ENCODE data around the gene LRPPRC. TPM values are rescaled to one million over a fixed set of nuclear protein-coding genes. Genes with fewer than 3 reads are reported as not detected.

LRPPRC gene
- total and polyA plus RNA-seq, 7 donors: 47.3 to 198 (median 100) TPM

GRCh38 chr2:43898134-43898837, 97.5 kb downstream of the LRPPRC start:
- no peak for ATAC-seq
- no peak overlapping the region for H3K4me3 ChIP-seq

GRCh38 chr2:43897492-43897891, 98.3 kb downstream of the LRPPRC start:
- Histone ChIP-seq H3K36me3 (ENCODE audit: insufficient read depth in 1 of 2, low read depth in 1 of 2) (peaks cover 20 to 100% of the 10 kb centered on the region in 2 donors), H3K4me3 (no peak overlapping the region), H3K4me1 (no peaks in the 10 kb centered on the region), H3K27ac (no peak overlapping the region), H3K27me3 (ENCODE audit: insufficient read depth in 3 of 3, low read length in 2 of 3) (no peaks in the 10 kb centered on the region), H3K9me3 (no peaks in the 10 kb centered on the region)
- intact Hi-C loops (cut with DNase I): no loop called here
- ATAC-seq (no peak), DNase-seq (no peak)
- 94 to 98% (median 97%) methylated on average over 6 of the region's 6 CpGs for WGBS, 3 donors
- TF ChIP-seq CTCF (IDR thresholded peaks at IDR 0.05): no peak

More at GRCh38 chr2:43898134-43898837, 97.5 kb downstream of the LRPPRC start:
- Histone ChIP-seq H3K27ac (no peak overlapping the region), H3K9me3 (no peaks in the 10 kb centered on the region), H3K27me3 (ENCODE audit: insufficient read depth in 3 of 3, low read length in 2 of 3) (no peaks in the 10 kb centered on the region), H3K4me1 (no peaks in the 10 kb centered on the region), H3K36me3 (ENCODE audit: insufficient read depth in 1 of 2, low read depth in 1 of 2) (peaks cover 12 to 99% of the 10 kb centered on the region in 2 donors)
- TF ChIP-seq CTCF (IDR thresholded peaks at IDR 0.05): no peak
- 62 to 67% (median 63%) methylated on average over 11 of the region's 11 CpGs for whole genome bisulfite sequencing, 3 donors
- intact Hi-C loops (cut with DNase I): no loop called here
- no peak for DNase-seq

- no peak for ATAC-seq
- 93 to 98% (median 98%) methylated on average over 1 of the region's 1 CpG for WGBS, 3 donors
- Histone ChIP-seq H3K9me3 (no peaks in the 10 kb centered on the region), H3K27me3 (ENCODE audit: insufficient read depth in 3 of 3, low read length in 2 of 3) (no peaks in the 10 kb centered on the region), H3K4me3 (no peak overlapping the region), H3K36me3 (ENCODE audit: insufficient read depth in 1 of 2, low read depth in 1 of 2) (peaks cover 20 to 100% of the 10 kb centered on the region in 2 donors), H3K27ac (no peak overlapping the region), H3K4me1 (no peaks in the 10 kb centered on the region)
- no peak for TF ChIP-seq CTCF (IDR thresholded peaks at IDR 0.05)
- intact Hi-C loops (cut with DNase I): no loop called here
- no peak for DNase-seq
Measured at GRCh38 chr2:43896906-43897305, 98.9 kb downstream of the LRPPRC start.

GRCh38 chr2:43894743-43895142, 101.0 kb downstream of the LRPPRC start:
- Histone ChIP-seq H3K9me3 (no peaks in the 10 kb centered on the region), H3K4me3 (no peak overlapping the region), H3K4me1 (no peaks in the 10 kb centered on the region), H3K27ac (no peak overlapping the region), H3K36me3 (ENCODE audit: insufficient read depth in 1 of 2, low read depth in 1 of 2) (peaks cover 22 to 100% of the 10 kb centered on the region in 2 donors), H3K27me3 (ENCODE audit: insufficient read depth in 3 of 3, low read length in 2 of 3) (no peaks in the 10 kb centered on the region)
- TF ChIP-seq CTCF (IDR thresholded peaks at IDR 0.05): no peak
- 96 to 99% (median 96%) methylated on average over 2 of the region's 2 CpGs for WGBS, 3 donors
- intact Hi-C loops (cut with DNase I): no loop called here
- DNase-seq (no peak), ATAC-seq (no peak)

- no peak for DNase-seq
- Histone ChIP-seq H3K27me3 (ENCODE audit: insufficient read depth in 3 of 3, low read length in 2 of 3) (no peaks in the 10 kb centered on the region), H3K27ac (no peak overlapping the region), H3K36me3 (ENCODE audit: insufficient read depth in 1 of 2, low read depth in 1 of 2) (peaks cover 18 to 98% of the 10 kb centered on the region in 2 donors), H3K9me3 (no peaks in the 10 kb centered on the region), H3K4me1 (no peaks in the 10 kb centered on the region), H3K4me3 (no peak overlapping the region)
- intact Hi-C loops (cut with DNase I): no loop called here
- 85 to 90% (median 88%) methylated on average over 4 of the region's 4 CpGs for WGBS, 3 donors
- TF ChIP-seq CTCF (IDR thresholded peaks at IDR 0.05): no peak
- no peak for ATAC-seq
Measured at GRCh38 chr2:43890855-43891254, 104.9 kb downstream of the LRPPRC start.

All from psoas muscle (tissue), 8 donors.